ENCODE measurements around the gene CANT1.

CANT1 gene

GRCh38 chr17:78986649-78987328 lies 22.8 kb downstream of the CANT1 start:
- H3K9me3 ChIP-seq (ENCODE audit: control insufficient read depth in 1 of 2, low read length in 2 of 2), result no peaks in the 10 kb centered on the region
- peaks cover 9 to 17% of the 10 kb centered on the region in 2 donors for H3K36me3 ChIP-seq (ENCODE audit: control insufficient read depth in 1 of 2, insufficient read depth in 2 of 2, low read length in 2 of 2)
- peak overlapping the region; percentile 68 for H3K27ac ChIP-seq (ENCODE audit: low read length)
- no peaks in the 10 kb centered on the region for H3K27me3 ChIP-seq (ENCODE audit: low read depth, low read length)
- peaks cover 0 to 13% of the 10 kb centered on the region in 2 donors for H3K4me1 ChIP-seq (ENCODE audit: control insufficient read depth in 1 of 2, insufficient read depth in 2 of 2, low read length in 2 of 2)
- H3K4me3 ChIP-seq (ENCODE audit: low read depth in 1 of 2, low read length in 2 of 2), result peak overlapping the region; percentile 49 to 55

- Histone ChIP-seq H3K9me3 (ENCODE audit: control insufficient read depth in 1 of 2, low read length in 2 of 2) (no peaks in the 10 kb centered on the region), H3K27ac (ENCODE audit: low read length) (peak overlapping the region; percentile 68), H3K4me3 (ENCODE audit: low read depth in 1 of 2, low read length in 2 of 2) (peak overlapping the region; percentile 49 to 55), H3K36me3 (ENCODE audit: control insufficient read depth in 1 of 2, insufficient read depth in 2 of 2, low read length in 2 of 2) (peaks cover 6 to 11% of the 10 kb centered on the region in 2 donors), H3K27me3 (ENCODE audit: low read depth, low read length) (no peaks in the 10 kb centered on the region), H3K4me1 (ENCODE audit: control insufficient read depth in 1 of 2, insufficient read depth in 2 of 2, low read length in 2 of 2) (peaks cover 0 to 13% of the 10 kb centered on the region in 2 donors)
Observed at GRCh38 chr17:78986048-78986648, 23.4 kb downstream of the CANT1 start.

- Histone ChIP-seq H3K27ac (ENCODE audit: low read length) (no peak overlapping the region), H3K36me3 (ENCODE audit: control insufficient read depth in 1 of 2, insufficient read depth in 2 of 2, low read length in 2 of 2) (peaks cover 0 to 3% of the 10 kb centered on the region in 2 donors), H3K4me1 (ENCODE audit: control insufficient read depth in 1 of 2, insufficient read depth in 2 of 2, low read length in 2 of 2) (peaks cover 0 to 15% of the 10 kb centered on the region in 2 donors), H3K27me3 (ENCODE audit: low read depth, low read length) (no peaks in the 10 kb centered on the region), H3K4me3 (ENCODE audit: low read depth in 1 of 2, low read length in 2 of 2) (no peak overlapping the region), H3K9me3 (ENCODE audit: control insufficient read depth in 1 of 2, low read length in 2 of 2) (no peaks in the 10 kb centered on the region)
Observed at GRCh38 chr17:78985395-78985794, 24.2 kb downstream of the CANT1 start.

- Histone ChIP-seq H3K27ac (ENCODE audit: low read length) (no peak overlapping the region), H3K4me1 (ENCODE audit: control insufficient read depth in 1 of 2, insufficient read depth in 2 of 2, low read length in 2 of 2) (peaks cover 4 to 42% of the 10 kb centered on the region in 2 donors), H3K4me3 (ENCODE audit: low read depth in 1 of 2, low read length in 2 of 2) (no peak overlapping the region), H3K36me3 (ENCODE audit: control insufficient read depth in 1 of 2, insufficient read depth in 2 of 2, low read length in 2 of 2) (no peaks in the 10 kb centered on the region), H3K27me3 (ENCODE audit: low read depth, low read length) (no peaks in the 10 kb centered on the region), H3K9me3 (ENCODE audit: control insufficient read depth in 1 of 2, low read length in 2 of 2) (no peaks in the 10 kb centered on the region)
Observed at GRCh38 chr17:78981010-78981888, 28.3 kb downstream of the CANT1 start.

- H3K36me3 ChIP-seq (ENCODE audit: control insufficient read depth in 1 of 2, insufficient read depth in 2 of 2, low read length in 2 of 2), result no peaks in the 10 kb centered on the region
- peaks cover 7 to 46% of the 10 kb centered on the region in 2 donors for H3K4me1 ChIP-seq (ENCODE audit: control insufficient read depth in 1 of 2, insufficient read depth in 2 of 2, low read length in 2 of 2)
- H3K9me3 ChIP-seq (ENCODE audit: control insufficient read depth in 1 of 2, low read length in 2 of 2), result no peaks in the 10 kb centered on the region
- no peaks in the 10 kb centered on the region for H3K27me3 ChIP-seq (ENCODE audit: low read depth, low read length)
- H3K4me3 ChIP-seq (ENCODE audit: low read depth in 1 of 2, low read length in 2 of 2), result no peak overlapping the region
- no peak overlapping the region for H3K27ac ChIP-seq (ENCODE audit: low read length)
Observed at GRCh38 chr17:78980624-78980972, 29.0 kb downstream of the CANT1 start.

- H3K27ac ChIP-seq (ENCODE audit: low read length), result peak within 1 kb of the TSS; percentile 75
- peak within 1 kb of the TSS; percentile 44 to 56 for H3K4me3 ChIP-seq (ENCODE audit: low read depth in 1 of 2, low read length in 2 of 2)
- peaks cover 9 to 46% of the 10 kb centered on the region in 2 donors for H3K4me1 ChIP-seq (ENCODE audit: control insufficient read depth in 1 of 2, insufficient read depth in 2 of 2, low read length in 2 of 2)
- H3K9me3 ChIP-seq (ENCODE audit: control insufficient read depth in 1 of 2, low read length in 2 of 2), result no peaks in the 10 kb centered on the region
- no peaks in the 10 kb centered on the region for H3K27me3 ChIP-seq (ENCODE audit: low read depth, low read length)
- no peaks in the 10 kb centered on the region for H3K36me3 ChIP-seq (ENCODE audit: control insufficient read depth in 1 of 2, insufficient read depth in 2 of 2, low read length in 2 of 2)
Observed at GRCh38 chr17:78979780-78980623, 29.6 kb downstream of the CANT1 start, which contains the start of gene LGALS3BP. Gene LGALS3BP, minus strand, starts transcription at chr17:78979923. Its CDS starts 2,732 bp downstream, at chr17:78977191.

- H3K4me3 ChIP-seq (ENCODE audit: low read depth in 1 of 2, low read length in 2 of 2), result peak overlapping the region; percentile 44 to 48
- no peak overlapping the region for H3K27ac ChIP-seq (ENCODE audit: low read length)
- no peaks in the 10 kb centered on the region for H3K36me3 ChIP-seq (ENCODE audit: control insufficient read depth in 1 of 2, insufficient read depth in 2 of 2, low read length in 2 of 2)
- peaks cover 9 to 58% of the 10 kb centered on the region in 2 donors for H3K4me1 ChIP-seq (ENCODE audit: control insufficient read depth in 1 of 2, insufficient read depth in 2 of 2, low read length in 2 of 2)
- no peaks in the 10 kb centered on the region for H3K27me3 ChIP-seq (ENCODE audit: low read depth, low read length)
- no peaks in the 10 kb centered on the region for H3K9me3 ChIP-seq (ENCODE audit: control insufficient read depth in 1 of 2, low read length in 2 of 2)
Observed at GRCh38 chr17:78977997-78978973, 31.3 kb downstream of the CANT1 start.

GRCh38 chr17:78977681-78977943 lies 32.0 kb downstream of the CANT1 start:
- Histone ChIP-seq H3K27ac (ENCODE audit: low read length) (no peak overlapping the region), H3K4me3 (ENCODE audit: low read depth in 1 of 2, low read length in 2 of 2) (peak overlapping the region; percentile 30 to 42), H3K4me1 (ENCODE audit: control insufficient read depth in 1 of 2, insufficient read depth in 2 of 2, low read length in 2 of 2) (peaks cover 9 to 58% of the 10 kb centered on the region in 2 donors), H3K27me3 (ENCODE audit: low read depth, low read length) (no peaks in the 10 kb centered on the region), H3K36me3 (ENCODE audit: control insufficient read depth in 1 of 2, insufficient read depth in 2 of 2, low read length in 2 of 2) (no peaks in the 10 kb centered on the region), H3K9me3 (ENCODE audit: control insufficient read depth in 1 of 2, low read length in 2 of 2) (no peaks in the 10 kb centered on the region)

- Histone ChIP-seq H3K4me3 (ENCODE audit: low read depth in 1 of 2, low read length in 2 of 2) (peak overlapping the region; percentile 30 to 42), H3K9me3 (ENCODE audit: control insufficient read depth in 1 of 2, low read length in 2 of 2) (no peaks in the 10 kb centered on the region), H3K27me3 (ENCODE audit: low read depth, low read length) (no peaks in the 10 kb centered on the region), H3K4me1 (ENCODE audit: control insufficient read depth in 1 of 2, insufficient read depth in 2 of 2, low read length in 2 of 2) (peaks cover 9 to 58% of the 10 kb centered on the region in 2 donors), H3K36me3 (ENCODE audit: control insufficient read depth in 1 of 2, insufficient read depth in 2 of 2, low read length in 2 of 2) (no peaks in the 10 kb centered on the region), H3K27ac (ENCODE audit: low read length) (no peak overlapping the region)
Observed at GRCh38 chr17:78976907-78977680, 32.5 kb downstream of the CANT1 start.

All from muscle layer of duodenum (tissue), 2 donors.